Left kidney (tissue), 8 donors: ENCODE data around the gene IFNE. TPM values are rescaled to one million over a fixed set of nuclear protein-coding genes. Genes with fewer than 3 reads are reported as not detected.

Experiments used
- DNase-seq: peaks from one replicate; pipeline ENCODE4 v3.0.0-alpha.2; 2013
- long read RNA-seq, 8 donors: transcript quantifications; one replicate each; lab custom pipeline, GENCODE V29; 2026
- polyA plus RNA-seq: library from polyadenylated mRNA; unstranded; fragments of 120-200 nt; gene quantifications from one replicate; pipeline ENCODE4 v1.2.1, GENCODE V29; 2013; ENCODE audit not compliant: insufficient read length

IFNE gene, protein sequence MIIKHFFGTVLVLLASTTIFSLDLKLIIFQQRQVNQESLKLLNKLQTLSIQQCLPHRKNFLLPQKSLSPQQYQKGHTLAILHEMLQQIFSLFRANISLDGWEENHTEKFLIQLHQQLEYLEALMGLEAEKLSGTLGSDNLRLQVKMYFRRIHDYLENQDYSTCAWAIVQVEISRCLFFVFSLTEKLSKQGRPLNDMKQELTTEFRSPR
- polyA plus RNA-seq, result 0.15 TPM
- long read RNA-seq, donor 1, result 0 reads
- long read RNA-seq, donor 2, result 0 reads
- long read RNA-seq, donor 3, partial matches to known transcripts, result 0 of 1 reads
- long read RNA-seq, donor 3, other reads (novel, unspliced or antisense), result 0 of 1 reads
- long read RNA-seq, donor 4, result 0 reads
- long read RNA-seq, donor 5, result 0 reads
- long read RNA-seq, donor 6, result 0 reads
- long read RNA-seq, donor 7, result 0 reads
- long read RNA-seq, donor 8, result 0 reads

DNA sequence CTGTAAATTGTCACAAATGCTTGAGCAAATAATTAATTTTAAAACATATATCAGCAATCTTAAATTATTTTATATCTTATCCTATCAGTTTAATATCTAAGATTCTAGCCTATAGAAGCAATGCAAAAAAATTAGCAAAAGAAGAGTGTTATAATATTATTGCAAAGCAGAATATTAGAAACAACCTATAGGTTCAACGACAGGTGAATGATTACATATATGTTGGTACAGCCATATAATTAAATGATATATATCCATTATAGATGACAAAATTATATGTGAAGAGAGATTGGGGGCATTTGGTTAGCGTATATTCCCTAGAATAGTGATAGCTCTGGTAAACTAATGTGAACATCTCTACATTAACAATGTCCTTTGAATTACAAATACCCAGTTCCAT, at the start of gene IFNE:
Gene IFNE, minus strand, starts transcription at position 101 of the 400 bp plus-strand sequence. CDS start 619 bp downstream, outside the sequence.
- no peak for DNase-seq

DNA sequence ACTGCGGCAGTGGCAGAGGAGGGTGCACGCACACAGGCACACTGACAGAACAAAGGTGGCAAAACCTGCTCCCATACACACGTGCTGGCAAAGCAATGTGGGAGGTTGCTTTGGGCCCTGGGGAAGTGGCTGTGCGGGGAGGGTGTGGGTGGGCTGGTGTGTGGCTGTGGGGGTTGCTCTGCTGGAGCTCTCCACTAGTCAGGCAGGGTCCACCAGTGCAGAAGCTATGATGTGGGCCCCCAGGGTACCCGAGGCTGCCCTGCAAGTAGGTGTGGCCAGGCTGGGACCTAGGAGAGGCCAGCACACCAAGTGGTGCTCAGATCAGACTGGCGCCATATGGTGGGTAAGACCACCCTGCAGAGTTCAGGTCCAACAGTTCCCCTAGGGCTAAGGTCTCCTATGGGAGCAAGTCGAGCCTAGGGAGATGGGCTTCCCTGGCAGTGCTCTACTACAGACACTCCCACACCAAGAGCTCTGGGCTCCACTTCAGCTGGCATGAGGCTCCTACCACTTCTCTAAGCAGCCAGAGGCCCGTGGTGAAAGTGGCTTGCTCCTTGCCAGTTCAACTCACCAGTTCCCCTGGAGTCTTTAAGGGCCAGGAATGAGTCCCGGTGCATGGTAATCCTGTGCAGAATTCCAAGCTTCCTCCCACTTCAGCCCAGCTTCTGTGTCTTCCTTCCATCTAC, 46.2 kb upstream of the IFNE start:
- no peak for DNase-seq

DNA sequence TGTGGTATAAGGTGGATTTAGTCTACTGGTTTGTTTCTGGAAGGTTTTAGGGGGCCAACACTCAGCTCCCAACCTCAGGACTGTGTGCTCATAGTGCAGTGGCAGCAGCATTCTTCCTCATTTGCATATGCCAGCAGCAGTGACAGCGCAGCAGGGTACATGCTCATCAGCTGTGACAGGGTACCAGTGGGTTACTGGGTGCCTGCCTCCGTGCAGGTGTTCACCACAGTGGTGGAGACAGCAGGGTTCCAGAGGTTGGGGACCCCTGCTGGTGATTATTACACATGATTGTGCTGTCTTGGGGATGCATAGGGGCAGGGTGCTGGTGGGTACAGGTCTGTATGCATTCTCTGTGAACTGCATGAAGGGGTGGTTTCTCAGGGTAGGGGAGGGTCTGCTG, 45.5 kb upstream of the IFNE start:
- DNase-seq, result no peak

DNA sequence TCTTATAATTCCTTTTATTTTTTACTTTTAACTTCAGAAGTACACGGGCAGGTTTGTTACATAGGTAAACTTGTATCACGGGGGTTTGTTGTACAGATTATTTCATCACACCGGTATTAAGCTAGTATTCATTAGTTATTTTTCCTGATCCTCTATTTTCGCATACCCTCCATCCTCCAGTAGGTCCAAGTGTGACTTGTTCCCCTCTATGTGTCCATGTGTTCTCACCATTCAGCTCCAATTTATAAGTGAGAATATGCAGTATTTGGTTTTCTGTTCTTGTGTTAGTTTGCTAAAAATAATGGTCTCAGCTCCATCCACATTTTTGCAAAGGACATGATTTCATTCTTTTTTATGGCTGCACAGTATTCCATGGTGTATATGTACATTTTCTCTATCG, 43.1 kb upstream of the IFNE start:
- no peak for DNase-seq

DNA sequence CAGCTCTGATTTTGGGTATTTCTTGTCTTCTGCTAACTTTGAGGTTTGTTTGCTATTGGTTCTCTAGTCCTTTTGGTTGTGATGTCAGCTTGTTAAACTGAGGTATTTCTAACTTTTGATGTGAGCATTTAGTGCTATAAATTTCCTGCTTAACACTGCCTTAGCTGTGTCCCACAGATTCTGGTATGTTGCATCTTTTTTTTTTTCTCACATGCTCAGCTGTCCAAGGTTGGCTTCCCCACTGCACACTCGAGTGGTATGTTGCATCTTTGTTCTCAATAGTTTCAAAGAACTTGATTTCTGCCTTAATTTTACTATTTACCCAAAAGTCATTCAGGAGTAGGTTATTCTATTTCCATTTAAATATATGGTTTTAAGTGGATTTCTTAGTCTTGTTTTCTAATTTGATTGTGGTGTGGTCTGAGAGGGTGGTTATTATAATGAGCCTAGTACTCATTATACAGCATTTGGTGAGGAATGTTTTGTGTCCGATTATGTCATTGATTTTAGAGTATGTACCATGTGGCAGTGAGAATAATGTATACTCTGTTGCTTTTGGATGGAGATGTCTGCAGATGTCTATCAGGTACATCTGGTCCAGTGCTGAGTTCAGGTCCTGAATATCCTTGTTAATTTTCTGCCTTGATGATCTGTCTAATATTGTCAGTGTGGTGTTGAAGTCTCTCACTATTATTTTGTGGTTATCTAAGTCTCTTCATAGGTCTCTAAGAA, 42.2 kb upstream of the IFNE start:
- no peak for DNase-seq

DNA sequence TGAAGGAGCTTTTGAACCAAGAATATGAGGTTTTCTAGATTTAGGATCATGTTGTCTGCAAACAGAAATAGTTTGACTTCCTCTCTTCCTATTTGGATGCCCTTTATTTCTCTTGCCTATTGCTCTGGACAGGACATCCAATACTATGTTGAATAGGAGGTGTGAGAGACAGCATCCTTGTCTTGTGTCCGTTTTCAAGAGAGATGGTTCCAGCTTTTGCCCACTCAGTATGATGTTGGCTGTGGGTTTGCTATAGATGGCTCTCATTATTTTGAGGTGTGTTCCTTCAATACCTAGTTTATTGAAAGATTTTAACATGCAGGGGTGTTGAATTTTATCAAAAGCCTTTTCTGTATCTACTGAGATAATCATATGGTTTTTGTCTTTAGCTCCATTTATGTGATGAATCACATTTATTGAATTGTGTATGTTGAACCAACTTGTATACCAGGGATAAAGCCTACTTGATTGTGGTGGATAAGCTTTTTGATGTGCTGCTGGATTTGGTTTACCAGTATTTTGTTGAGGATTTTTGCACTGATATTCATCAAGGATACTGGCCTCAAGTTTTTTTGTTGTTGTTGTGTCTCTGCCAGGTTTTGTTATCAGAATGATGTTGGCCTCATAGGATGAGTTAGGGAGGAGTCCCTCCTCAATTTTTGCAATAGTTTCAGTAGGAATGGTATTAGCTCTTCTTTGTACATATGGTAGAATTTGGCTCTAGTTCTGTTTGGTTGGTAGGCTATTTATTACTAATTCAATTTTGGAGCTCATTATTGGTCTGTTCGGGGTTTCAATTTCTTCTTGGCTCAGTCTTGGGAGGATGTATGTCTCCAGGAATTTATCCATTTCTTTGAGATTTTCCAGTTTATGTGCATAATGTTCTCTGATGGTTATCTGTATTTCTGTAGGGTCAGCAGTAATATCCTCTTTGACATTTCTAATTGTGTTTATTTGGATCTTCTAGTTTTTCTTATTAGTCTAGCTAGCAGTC, 41.2 kb upstream of the IFNE start:
- DNase-seq, result no peak

DNA sequence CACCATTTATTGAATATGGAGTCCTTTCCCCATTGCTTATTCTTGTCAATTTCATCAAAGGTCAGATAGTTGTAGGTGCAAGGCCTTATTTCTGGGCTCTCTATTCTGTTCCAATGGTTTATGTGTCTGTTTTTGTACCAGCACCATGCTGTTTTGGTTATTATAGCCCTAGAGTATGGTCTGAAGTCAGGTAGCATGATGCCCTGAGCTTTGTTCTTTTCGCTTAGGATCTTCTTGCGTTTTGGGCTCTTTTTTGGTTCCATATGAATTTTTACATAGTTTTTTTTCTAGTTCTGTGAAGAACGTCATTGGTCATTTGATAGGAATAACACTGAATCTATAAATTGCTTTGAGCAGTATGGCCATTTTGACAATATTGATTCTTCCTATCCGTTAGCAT, 40.2 kb upstream of the IFNE start:
- DNase-seq, result no peak

DNA sequence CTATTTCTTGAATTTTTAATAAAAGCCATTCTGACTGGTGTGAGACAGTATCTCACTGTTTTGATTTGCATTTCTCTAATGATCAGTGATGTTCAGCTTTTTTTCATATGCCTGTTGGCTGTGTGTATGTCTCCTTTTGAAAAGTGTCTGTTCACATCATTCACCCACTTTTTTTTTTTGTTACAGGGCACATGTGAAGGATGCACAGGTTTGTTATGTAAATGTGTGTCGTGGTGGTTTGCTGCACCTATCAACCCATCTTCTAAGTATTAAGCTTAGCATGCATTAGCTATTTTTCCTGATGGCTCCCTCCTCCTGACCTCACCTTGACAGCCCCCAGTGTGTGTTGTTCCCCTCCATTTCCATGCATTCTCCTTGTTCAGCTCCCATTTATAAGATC, 39.3 kb upstream of the IFNE start:
- DNase-seq, result no peak

DNA sequence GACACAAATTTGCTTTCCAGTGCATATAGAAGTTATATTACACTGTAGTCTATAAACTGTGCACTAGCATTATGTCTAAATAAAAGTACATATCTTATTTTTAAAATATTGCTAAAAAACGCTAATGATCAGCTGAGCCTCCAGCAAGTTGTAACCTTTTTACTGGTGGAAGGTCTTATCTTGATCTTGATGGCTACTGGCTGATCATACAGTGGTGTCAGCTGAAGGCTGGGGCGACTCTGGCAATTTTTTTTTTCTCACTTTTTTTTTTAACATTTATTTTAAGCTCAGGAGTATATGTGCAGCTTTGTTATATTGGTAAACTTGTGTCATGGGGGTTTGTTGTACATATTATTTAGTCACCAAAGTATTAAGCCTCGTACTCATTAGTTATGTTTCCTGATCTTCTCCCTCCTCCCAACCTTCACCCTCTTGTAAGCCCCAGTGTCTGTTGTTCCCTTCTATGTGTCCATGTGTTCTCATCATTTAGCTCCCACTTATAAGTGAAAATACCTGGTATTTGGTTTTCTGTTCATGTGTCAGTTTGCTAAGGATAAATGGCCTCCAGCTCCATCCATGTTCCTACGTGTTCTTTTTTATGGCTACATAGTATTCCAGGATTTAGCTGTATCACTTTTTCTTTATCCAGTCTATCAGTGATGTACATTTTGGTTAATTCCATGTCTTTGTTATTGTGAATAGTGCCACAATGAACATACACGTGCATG, 38.6 kb upstream of the IFNE start:
- no peak for DNase-seq

DNA sequence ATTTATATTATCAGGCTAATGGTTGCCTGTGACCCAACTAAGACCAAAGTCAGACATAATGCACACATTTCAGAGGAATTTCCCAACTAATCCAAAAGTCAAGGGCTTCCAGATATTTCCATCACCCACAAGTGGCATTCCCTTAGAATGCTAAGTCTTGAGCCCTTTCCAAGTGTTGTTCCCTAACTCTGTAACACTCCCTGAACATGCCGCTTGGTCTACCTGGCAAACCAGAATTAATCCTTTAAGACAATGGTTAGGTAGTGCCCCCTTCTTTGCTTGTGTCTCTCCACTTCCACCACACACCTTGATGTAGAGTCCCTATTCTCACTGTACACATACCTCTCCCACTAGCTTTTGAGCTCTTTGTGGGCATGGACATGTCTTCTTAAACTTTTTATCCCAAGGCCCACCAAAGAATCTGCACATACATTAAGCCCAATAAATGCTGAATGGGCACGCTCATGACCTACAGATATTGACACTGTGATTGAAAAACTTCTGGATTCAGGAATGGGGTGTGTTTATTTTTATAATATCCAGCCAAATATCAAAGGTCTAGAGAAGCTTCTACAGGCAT, 37.8 kb upstream of the IFNE start:
- no peak for DNase-seq

DNA sequence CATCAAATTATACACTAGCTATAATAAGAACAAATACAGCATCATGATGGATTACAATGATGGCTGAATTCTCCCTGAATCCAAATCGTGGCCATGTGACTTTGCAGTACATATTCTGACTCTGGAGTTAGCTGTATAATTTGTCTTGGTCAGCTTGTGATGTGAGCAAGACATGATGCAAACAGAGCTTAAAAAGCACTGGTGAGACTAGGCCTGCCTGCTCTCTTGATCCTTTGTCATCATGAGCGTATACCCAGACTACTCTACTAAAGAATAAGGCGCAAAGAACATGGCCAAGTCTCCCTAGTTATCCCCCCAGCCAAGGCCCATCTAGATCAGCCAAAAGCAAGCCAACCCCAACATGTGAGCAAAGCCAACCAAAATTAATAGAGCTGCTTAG, 34.7 kb upstream of the IFNE start:
- DNase-seq, result no peak

DNA sequence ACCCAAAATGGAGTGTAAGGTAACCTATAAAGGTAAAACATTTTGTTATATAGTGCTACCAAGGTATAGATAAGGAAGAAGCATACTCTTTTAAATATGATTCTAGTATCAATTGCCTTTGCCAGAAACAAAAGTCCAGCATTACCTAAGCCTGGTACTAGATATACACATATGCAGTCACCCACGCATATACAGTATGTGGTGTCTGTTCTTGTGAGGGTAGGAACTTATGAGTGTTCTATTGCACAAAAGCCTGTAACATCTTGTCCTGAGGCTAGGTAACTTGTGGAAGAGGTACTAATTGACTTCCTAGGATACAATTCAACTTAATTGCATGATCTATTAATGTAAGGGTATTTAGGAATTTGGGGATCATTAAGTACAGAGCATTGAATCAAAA, 31.3 kb upstream of the IFNE start:
- DNase-seq, result no peak

DNA sequence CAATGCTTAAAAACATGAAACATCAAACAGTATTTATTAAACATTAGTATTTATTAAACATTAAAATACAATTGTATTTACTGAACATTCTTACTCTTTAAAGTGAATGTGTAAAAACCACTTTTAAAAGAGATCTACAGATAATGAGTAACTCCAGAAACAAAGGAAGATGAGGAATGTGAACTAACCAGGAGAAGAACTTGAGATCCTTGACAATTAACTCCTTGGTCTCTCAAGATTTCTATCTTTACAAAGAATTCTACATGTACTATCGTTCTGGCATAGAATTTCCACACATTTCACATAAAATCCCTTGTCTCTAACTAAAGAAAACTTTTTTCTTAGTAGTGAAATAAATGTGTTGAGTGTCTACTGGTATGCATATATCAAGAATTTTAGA, 28.7 kb upstream of the IFNE start:
- DNase-seq, result no peak

DNA sequence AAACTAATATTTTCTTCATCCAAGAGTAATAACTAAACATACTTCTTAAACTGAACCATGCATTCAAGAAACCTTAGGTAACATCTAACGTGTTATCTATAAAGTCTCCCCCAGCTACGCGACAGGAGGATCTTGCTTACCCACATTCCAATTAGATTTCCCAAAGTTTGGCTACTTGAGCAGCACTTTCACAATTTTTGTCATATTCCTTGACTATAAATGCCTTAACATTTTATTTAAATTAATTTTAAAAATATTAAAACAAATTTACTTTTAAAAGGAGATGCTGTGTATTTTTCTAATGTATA, 25.3 kb upstream of the IFNE start:
- no peak for DNase-seq

DNA sequence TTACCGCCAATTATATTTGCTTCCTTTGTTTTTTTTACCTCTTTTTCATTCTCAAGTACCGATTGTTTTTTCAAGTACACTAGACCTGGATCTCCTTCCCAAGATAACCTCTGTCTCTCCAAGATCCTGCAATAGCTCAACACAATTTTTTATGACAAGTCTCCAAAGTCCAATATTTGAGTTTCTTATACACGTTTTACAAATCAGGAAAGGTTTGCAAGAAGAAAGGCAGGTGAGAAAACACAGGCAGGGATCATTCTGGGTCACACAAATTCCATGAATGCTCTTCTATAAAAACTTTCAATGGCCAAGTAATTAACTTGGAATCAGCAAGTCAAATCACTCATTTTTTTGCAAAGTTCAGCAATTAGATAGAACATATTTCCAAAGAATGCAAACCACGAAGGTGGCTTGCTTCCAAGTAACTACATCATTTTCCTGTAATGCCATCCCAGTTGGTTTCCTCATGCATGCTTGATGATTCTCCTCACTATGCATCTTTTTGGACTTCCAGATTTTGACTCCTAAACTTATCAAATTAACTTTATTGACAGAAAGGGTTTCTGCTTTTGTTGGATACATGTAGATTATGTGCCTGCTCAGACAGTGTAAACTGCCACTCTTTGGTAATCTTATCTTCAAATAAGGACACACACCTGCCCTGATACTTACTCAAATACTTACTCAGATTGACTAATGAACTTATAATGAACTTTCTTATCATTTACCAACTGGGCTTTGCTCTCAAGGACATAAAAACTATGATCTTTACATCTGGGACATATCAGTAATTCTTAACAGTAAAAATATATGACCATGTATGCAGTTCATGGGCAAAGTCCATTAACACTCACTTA, 24.7 kb upstream of the IFNE start:
- DNase-seq, result no peak

DNA sequence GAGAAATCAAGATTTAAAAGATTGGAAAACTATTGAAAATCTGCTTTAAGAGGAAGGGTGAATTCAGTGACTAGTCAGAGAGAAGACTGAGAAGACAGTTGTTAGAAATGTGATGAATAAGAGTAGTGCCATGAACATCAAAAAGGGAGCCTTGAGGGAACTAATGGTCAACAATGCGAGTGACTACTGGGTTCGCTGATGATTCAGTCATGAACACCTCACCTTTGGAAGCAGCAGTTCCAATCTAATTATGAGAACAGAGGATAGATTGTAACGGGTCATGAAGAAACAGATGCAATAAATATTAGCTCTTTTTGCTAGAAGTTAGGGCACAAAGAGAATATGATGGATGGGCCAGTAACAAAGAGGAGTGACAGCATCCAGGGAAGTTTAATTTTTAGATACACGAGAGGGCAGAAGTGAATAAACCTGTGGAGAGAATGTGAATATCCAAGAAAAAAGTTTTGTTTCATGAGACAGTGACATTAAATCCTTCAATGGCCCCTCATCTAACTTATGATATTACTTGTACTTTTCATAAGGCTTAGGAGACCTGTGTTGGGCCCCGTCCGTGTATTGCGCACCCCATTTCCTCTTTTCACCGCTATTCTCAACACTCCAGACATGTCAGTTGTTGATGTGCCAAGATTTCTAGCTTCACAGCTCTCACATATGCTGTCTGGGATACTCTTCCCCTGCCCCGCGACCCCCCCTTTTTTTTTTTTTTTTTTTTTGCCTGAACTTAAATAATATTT, 23.5 kb upstream of the IFNE start:
- DNase-seq, result no peak

DNA sequence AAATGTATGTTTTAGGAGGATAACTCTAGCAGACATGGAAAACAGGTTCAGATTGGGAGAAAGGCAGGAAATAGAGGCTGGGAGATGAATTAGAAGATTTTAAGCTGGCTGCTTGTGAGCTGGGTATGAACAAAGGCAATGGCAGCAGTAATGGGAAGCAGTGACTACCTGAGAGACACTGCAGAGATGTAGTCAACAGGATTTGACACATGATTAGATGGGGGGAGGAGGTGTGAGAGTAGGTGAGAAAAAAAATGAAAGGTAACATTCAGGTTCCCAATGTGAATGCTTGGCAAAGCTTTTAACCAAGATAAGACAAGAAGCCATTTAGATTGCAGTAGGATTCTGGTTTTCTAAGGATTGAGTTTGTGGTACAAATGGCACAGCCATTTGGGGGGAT, 22.8 kb upstream of the IFNE start:
- no peak for DNase-seq

DNA sequence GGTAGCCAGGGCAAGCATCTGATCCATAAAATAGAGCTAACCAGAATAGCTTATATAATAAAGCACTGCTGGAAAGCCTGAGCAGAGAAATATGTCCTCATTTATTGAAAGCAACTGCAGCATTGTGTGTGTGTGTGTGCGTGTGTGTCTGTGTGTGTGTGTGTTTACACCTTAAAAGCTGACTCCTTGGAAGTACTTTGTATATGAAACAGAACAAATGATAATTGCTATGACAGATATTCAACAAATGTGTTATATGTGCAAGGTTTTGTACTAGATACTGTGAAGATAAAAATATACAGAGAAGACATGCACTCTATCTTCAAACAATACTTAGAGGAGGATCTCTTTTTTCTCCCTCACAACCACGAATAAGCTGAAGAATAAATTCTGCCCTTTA, 22.0 kb upstream of the IFNE start:
- DNase-seq, result no peak

DNA sequence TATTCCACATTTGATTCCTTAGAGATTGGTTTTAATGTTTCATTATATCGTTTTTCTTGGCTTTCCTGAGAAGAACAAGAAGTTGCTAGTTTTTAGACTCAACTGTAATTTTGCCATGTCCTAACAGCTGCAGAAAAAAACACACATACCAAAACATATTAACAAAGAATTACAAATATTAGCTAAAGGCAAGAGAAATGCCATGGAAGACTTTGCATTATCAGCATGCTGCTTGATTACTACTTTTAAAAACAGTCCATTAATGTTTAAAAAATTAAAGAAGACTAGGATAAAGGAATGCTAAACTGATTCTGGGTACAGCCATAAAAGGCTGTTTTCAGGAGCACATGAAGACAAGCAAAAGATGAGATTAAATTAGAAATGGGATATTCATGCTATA, 20.5 kb upstream of the IFNE start:
- no peak for DNase-seq
